NCI-H510A (cell line): ENCODE results near the gene SCAF1.
A peak's percentile ranks its signal among the peaks of the same experiment; 100 is the strongest.

Experiments used
- DNase-seq: peaks from one replicate; lab custom pipeline; 2025; lab: John Stamatoyannopoulos, UW

SCAF1 gene

DNA sequence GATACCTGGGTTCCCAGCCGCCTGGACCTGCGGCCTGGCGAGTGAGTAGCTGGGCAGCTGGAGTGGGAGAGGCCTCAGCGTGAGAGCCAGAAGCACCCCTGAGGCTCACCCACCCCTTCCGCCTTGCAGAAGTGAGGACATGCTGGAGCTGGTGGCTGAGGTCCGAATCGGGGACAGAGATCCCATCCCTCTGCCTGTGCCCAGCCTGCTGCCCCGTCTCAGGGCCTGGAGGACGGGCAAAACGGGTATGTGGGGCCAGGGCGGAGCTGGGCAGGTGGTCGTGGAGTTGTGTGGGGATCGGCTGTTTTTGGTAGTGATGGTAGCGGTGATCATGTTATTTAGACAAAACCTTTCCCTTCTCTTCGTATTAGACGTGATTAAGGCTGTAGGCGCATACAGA, 4.6 kb downstream of the SCAF1 start:
- DNase-seq: no peak

DNA sequence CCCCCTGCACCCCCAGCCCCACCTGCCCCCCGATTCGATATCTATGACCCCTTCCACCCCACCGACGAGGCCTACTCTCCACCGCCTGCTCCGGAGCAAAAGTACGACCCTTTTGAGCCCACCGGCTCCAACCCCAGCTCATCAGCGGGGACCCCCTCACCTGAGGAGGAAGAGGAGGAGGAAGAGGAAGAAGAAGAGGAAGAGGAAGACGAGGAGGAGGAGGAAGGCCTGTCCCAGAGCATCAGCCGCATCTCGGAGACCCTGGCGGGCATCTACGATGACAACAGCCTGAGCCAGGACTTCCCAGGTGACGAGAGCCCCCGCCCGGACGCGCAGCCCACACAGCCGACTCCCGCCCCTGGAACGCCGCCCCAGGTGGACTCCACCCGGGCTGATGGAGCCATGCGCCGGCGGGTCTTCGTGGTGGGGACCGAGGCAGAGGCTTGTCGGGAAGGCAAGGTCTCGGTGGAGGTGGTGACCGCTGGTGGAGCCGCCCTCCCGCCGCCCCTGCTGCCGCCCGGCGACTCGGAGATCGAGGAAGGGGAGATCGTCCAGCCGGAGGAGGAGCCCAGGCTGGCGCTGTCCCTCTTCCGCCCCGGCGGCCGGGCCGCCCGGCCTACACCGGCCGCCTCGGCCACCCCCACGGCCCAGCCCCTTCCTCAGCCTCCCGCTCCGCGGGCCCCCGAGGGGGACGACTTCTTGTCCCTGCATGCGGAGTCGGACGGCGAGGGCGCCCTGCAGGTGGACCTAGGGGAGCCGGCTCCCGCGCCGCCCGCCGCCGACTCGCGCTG, 9.2 kb downstream of the SCAF1 start:
- no peak for DNase-seq

DNA sequence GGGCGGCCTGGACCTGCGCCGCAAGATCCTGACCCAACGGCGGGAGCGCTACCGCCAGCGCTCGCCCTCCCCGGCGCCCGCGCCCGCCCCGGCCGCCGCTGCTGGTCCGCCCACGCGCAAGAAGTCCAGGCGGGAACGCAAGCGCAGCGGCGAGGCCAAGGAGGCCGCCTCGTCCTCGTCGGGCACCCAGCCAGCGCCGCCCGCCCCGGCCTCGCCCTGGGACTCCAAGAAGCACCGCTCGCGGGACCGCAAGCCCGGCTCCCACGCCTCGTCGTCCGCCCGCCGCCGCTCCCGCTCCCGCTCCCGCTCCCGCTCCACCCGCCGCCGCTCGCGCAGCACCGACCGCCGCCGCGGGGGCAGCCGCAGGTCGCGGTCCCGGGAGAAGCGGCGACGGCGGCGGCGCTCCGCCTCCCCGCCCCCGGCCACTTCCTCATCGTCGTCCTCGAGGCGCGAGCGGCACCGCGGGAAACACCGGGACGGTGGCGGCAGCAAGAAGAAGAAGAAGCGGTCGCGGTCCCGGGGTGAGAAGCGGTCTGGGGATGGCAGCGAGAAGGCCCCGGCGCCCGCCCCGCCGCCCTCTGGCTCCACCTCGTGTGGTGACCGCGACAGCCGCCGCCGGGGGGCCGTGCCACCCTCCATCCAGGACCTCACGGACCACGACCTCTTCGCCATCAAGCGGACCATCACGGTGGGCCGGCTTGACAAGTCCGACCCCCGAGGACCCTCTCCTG, 10.0 kb downstream of the SCAF1 start:
- DNase-seq: no peak

DNA sequence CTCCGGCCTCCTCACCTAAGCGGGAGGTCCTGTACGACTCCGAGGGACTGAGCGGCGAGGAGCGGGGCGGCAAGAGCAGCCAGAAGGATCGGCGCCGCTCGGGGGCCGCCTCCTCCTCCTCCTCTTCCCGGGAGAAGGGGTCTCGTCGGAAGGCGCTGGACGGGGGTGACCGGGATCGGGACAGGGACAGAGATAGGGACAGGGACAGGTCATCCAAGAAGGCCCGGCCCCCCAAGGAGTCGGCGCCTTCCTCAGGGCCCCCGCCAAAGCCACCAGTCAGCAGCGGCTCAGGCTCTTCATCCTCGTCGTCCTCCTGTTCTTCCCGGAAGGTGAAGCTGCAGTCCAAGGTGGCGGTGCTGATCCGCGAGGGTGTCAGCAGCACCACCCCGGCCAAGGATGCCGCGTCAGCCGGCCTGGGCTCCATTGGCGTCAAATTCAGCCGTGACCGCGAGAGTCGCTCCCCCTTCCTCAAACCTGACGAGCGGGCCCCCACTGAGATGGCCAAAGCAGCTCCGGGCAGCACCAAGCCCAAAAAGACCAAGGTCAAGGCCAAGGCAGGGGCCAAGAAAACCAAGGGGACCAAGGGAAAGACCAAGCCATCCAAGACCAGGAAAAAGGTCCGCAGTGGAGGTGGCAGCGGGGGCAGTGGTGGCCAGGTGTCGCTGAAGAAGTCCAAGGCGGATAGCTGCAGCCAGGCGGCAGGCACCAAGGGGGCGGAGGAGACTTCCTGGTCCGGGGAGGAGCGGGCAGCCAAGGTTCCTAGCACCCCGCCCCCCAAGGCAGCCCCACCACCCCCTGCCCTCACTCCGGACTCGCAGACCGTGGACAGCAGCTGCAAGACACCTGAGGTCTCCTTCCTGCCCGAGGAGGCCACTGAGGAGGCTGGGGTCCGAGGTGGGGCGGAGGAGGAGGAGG, 10.8 kb downstream of the SCAF1 start:
- DNase-seq: no peak

DNA sequence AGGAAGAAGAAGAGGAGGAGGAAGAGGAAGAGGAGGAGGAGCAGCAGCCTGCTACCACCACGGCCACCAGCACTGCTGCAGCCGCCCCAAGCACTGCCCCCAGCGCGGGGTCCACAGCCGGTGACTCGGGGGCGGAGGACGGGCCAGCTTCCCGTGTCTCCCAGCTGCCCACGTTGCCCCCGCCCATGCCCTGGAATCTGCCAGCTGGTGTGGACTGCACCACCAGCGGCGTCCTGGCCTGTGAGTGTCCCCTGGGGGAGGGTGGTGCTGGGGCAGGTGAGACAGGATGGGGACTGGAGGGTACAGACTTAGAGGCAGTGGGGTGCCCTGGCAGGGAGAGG, 11.4 kb downstream of the SCAF1 start:
- no peak for DNase-seq

DNA sequence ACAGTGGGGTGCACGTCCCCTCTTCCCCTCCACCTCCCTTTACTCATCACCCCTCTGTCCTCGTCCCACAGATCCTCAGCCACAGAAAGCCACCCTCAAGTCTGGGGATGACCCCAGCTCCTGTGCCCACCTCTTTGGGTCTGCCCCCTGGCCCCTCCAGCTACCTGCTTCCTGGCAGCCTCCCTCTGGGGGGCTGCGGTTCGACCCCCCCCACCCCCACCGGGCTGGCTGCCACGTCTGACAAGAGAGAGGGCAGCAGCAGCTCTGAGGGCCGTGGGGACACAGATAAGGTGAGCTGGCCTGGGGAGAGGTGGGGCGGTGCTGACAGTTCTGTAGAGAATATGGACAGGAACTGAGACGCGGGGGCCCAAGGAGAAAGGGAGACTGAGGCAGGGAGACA, 12.6 kb downstream of the SCAF1 start:
- DNase-seq: no peak

DNA sequence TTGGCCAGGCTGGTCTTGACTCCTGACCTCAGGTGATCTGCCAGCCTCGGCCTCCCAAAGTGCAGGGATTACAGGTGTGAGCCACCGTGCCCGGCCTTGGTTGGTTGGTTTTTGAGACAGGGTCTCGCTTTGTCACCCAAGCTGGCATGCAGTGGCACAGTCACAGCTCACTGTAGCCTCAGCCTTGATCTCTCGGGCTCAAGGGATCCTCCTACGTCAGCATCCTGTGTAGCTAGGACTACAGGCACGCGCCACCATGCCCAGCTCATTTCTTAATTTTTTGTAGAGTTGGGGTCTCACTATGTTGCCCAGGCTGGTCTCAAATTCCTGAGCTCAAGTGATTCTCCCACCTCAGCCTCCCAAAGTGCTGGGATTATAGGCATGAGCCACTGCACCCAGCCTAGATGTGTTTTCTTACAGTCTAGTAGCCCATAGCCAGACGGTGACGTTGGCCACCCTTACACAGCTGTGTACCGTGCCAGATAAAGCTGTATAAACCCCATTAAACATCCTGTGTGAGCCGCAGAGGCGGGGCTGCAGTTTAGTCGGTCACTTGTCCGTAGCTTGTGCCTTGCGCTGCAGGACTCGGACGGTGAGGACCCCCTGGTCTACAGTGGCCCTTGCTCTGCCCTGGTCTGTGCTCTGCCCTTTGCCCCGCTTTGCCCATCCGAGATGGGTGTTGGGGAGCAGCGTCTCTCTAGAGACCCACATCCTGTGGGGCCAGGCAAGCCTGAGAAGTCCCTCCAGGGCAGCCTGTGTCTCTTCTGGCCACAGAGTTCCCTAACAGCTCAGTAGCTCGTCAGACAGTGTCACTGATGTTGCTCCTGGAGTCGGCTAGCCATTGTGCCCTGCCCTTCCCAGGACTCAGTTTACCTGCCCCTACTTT, 13.8 kb downstream of the SCAF1 start:
- no peak for DNase-seq

DNA sequence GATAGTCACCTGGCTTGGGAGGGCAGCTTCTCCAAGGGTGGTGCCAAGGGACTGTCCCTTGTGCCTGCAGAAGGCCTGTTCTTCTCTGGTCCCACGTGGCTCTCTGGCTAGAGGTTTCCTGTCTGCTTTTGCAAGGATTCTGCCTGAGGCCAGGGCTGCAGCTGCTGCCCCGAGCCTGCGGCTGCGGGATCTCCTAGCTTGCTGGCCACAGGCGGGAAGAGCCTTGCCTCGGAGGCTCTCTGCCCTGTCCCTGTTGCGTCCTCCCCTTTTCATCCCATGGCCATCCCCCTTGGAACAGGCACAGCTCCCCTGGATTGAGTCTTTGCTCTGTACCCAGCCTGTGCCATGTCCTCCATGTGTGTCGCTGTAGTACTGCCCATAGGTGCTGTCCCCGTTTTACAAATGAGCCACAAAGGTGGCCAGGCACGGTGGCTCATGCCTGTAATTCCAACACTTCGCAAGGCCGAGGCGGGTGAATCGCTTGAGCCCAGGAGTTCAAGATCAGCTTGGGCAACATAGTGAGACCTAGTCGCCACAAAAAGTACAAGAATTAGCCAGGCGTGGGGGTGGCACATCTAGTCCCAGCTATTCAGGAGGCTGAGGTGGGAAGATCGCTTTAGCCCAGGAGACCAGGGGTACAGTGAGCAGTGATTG, 14.6 kb downstream of the SCAF1 start:
- DNase-seq: no peak

DNA sequence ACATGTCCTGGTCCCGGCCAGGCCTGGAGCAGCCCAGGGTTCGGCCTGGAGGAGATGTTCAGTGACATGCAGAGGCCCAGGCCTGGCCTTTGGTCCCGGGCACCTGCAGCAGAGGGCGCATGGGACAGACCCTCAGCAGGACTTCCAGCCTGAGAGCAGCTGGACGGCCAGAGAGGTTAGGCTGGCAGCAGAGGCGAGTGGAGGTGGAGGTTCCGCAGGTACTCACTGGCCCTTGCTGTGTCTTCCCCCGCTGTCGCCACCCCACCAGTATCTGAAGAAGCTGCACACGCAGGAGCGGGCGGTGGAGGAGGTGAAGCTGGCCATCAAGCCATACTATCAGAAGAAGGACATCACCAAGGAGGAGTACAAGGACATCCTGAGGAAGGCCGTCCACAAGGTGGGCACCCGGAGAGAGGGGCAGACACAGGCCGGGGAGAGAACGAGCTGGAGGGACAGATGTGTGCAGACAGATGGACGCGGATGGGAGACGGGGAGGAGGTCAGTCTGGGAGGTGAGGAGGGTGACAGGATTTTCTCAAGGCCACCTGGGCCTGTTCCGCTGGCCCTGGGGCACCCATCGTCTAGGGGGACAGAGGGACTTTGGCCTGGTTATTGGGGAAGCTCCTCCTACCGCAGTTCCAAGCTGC, 15.6 kb downstream of the SCAF1 start:
- no peak for DNase-seq

DNA sequence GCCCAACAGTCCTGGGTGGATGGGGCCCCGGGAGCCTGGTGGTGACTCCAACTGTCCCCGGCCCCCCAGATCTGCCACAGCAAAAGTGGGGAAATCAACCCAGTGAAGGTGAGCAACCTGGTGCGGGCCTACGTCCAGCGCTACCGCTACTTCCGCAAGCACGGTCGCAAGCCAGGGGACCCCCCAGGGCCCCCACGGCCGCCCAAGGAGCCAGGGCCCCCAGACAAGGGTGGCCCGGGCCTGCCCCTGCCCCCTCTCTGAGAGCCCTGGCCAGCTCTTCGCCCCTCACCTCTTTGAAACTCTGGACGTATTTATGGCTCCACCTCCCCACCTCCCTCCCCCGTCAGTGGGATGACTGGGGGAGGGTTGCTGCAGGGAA, 16.1 kb downstream of the SCAF1 start:
- no peak for DNase-seq

DNA sequence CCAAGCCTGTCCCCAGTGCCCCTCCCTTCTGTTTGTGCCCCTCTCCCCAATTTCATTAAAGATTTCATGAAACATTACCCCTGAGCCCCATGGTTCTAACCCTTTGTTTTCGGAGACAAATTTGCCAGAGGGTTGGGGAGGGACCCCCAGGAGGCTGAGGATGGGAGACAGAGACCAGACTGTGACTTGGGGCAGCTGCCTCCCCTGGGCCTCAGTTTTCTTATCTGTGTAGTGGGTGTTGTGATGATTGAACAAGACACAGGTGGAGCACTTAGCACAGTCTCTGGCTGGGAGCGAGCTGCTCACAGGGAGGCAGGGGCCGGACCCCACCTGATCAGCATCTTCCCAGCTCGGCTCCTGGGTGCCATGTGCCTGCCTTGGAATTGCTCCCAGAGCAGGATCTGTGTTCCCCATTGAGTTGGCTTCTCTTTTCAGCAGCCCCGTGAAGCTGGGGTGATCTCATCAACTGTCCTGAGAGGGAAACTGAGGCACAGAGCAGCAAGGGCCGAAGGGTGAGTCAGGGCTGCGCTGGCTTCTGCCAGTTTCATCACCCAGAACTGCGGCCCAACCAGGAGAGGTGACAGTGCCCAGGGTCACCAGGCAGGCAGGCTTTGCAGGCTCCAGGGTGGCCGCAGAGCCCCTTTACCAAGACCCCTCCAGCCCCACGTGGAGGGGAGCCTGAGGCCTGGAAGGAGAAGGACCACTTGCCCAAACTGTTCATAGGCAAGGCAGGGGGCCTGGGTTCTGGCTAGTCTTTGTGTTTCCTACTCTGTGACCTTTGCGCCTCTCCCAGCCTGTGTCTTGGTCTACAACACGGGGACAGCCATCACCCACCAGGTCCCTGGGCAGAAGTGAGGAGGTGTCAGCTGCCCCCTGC, 16.8 kb downstream of the SCAF1 start:
- no peak for DNase-seq

DNA sequence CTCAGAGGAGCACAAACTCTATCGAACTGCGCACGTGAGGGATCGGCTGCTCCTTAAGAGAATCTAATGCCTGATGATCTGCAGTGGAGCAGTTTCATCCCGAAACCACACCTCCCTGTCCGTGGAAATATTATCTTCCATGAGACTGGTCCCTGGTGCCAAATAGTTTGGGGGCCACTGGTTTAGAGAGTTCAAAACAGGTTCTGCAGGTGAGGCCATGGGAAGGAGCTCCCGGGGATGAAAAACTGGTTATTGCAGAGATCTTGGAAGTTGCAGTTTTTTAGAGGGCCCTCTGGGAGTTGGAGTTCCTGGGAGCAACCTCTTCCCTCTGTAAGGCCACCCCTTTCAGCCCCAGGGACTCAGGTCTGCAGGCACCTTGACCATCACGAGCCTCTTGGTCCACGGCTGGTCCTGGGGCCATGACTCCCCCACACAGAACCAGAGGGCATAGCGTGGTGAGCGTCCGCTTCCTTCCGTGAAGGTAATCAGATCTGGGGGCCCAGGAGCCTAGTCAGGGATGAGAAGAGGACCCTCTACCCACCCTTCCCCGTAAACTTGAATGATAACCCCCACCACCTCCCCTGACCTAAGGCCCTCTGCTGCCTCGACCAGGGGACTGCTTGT, 18.4 kb downstream of the SCAF1 start:
- no peak for DNase-seq

DNA sequence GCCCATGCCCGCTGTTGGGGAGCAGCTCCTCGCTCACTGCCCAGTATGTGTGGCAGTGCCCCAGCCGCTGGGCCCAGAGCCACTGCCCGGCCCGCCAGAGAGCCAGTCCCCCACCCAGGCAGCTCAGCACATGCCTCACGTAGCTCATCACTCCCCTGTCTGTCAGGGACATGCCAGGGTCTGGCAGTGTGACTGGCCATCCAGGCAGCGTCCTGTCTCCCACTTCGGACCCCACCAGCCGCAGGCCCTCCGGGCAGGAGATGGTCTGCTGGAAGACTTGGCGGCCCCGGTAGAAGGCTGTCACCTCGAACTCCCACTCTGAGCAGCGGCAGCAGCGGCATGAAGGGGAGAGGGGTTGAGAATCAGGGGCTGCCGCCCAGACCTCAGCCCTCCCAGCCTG, 20.0 kb downstream of the SCAF1 start:
- no peak for DNase-seq

DNA sequence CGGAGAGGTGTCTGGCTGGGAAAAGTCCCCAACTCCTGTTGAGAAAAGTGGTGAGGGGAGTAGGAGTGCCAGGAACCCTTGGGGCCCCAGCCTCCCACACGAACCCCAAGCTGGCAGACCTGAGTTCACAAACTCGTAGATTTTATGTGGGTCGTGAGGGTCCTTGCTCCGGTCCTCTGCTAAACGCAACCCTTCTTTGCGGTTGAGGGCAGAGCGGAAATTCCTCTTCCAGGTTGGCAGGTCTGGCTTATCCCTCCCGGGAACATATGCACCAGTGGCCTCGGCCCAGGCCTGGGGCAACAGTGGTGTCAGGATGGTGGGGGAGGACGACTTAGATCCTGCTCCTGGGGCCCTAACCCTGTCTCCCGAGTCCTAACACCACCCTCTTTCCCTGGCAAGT, 21.2 kb downstream of the SCAF1 start:
- DNase-seq: no peak

DNA sequence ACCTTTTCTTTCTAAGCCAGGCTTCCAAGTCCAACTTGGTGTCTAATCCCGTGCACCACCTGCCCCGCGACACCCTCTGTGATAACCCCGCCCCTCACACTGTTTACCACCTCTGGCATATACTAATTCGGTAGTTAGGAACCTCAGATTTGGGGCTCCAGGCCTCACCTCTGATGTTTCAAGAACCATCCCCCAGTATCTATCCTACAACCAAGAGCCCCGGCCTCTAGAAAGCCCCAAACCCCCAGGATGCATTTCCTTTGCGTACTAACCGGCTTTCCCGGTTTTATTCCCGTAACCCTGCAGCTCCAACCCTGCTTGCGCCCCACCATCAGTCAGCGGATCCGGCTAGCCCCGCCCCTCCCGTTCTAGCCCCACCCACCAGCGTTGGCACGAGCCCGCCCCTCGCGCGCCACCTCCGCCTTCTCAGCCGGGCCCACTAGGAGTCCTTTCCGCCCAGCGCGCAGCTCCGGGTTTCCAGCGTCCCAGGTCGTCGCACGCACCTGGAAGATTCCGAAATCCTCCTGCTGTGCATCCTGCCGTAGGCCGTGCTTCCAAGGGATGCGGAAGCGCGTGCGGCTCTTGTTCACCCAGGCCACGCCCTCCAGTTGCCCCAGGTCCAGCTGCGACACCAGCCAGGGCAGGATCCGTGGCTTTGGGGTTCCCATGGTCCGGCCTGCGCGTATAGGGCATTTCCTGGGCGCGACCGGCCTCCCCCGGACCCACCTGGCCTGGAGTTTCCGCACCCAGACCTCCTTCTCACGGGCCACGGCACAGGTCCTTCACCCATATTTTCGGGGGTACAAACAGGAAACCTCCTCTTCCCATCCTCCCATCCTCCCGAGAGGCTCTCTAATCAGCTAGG, 22.4 kb downstream of the SCAF1 start:
- peak; percentile 96 for DNase-seq

DNA sequence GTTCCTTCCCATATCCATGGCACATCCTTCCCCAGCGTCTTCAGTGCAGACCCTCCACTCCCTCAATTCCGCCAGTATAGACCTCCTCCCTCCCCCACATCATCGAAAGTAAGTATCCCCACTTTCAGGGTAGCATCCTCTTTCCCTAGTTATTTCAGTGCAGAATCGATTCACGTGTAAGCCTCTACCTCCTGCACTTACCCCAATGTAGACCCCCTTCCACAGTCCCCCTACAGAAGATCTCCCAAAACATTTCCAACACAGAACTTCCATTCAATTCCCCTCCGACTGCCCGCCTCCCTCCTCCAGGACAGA, 23.0 kb downstream of the SCAF1 start:
- DNase-seq: no peak

DNA sequence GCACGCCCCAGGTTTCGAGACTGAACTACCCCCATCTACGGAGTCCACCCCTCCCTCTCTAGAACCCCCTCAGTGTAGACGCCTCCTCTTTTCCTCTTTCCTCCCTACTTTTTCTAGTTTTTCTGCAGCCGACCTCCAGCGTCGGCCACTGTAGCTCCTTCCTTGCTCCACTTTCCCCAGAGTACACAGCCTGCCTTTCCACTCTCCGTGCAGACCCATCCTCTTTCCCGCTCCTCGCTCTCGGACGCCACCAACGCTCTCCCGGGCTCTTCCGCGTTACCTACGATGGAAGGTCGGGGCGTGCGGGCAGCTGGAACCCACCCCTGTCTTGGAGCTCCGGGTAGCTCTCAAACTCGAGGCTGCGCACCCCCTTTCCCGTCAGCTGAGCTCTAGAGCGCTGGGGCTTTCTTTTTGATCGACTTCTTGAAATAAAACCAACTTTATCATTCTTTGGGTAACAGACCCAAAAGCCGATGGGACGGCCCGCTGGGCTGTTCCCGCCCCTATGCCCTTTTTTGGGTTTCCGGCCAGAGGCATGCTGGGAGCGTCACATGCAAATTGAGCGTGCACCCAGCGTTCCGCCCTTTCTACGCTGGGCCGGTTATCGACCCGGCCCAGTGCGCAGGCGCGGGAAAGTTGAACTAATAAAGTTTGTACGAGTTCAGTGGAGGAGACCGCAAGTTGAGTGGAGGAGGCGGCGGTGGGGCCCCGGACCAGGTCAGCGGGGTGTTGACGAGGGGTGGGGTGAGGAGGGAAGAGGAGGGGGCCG, 23.5 kb downstream of the SCAF1 start, which contains the start of the genes BCL2L12 and IRF3:
Gene BCL2L12 (plus strand): TSS at position 583 of the 769 bp plus-strand sequence. CDS start 760 bp downstream, outside the sequence.
Gene IRF3 (minus strand): TSS at position 507 of the 769 bp plus-strand sequence. CDS start 1,019 bp downstream, outside the sequence.
- DNase-seq: peak; percentile 96
